Activated CD4-positive, alpha-beta T cell treated with anti-CD3 and anti-CD28 coated beads, Interleukin-2, amount 10 ng/mL, durations not matched to agents 24 days and 14 days (primary cell): Measurements from ENCODE around the gene ADGRF1. TPM values are rescaled to one million over a fixed set of nuclear protein-coding genes. Genes with fewer than 3 reads are reported as not detected.

Source experiments
- DNase-seq: peaks from one replicate; pipeline ENCODE4 v3.0.0; 2022
- H3K27ac Mint-ChIP-seq: one replicate; pipeline ENCODE4 v1.8.0; 2022; ENCODE audit warnings: mild to moderate bottlenecking, mixed read lengths
- H3K27me3 Mint-ChIP-seq: one replicate; pipeline ENCODE4 v1.8.0; 2022; ENCODE audit warnings: mixed read lengths
- H3K36me3 Mint-ChIP-seq: one replicate; pipeline ENCODE4 v1.8.0; 2022; ENCODE audit warnings: low read depth, mild to moderate bottlenecking, mixed read lengths
- H3K4me1 Mint-ChIP-seq: one replicate; pipeline ENCODE4 v1.8.0; 2021; ENCODE audit warnings: mixed read lengths
- H3K4me3 Mint-ChIP-seq: one replicate; pipeline ENCODE4 v1.8.0; 2022; ENCODE audit warnings: mild to moderate bottlenecking, moderate library complexity, mixed read lengths
- H3K9me3 Mint-ChIP-seq: one replicate; pipeline ENCODE4 v1.8.0; 2021; ENCODE audit warnings: mixed read lengths
- intact Hi-C: fragments of 100-400 bp; cut with micrococcal nuclease; formaldehyde crosslinking; loops from one replicate; pipeline ENCODE4 v1.15.1; 2023
- total RNA-seq: library from RNA; stranded (reverse); gene quantifications from 2 replicates; pipeline ENCODE4 v1.2.3, GENCODE V29; 2022

ADGRF1 gene
- total RNA-seq, 1 donor from 2014 or later = not detected

DNA sequence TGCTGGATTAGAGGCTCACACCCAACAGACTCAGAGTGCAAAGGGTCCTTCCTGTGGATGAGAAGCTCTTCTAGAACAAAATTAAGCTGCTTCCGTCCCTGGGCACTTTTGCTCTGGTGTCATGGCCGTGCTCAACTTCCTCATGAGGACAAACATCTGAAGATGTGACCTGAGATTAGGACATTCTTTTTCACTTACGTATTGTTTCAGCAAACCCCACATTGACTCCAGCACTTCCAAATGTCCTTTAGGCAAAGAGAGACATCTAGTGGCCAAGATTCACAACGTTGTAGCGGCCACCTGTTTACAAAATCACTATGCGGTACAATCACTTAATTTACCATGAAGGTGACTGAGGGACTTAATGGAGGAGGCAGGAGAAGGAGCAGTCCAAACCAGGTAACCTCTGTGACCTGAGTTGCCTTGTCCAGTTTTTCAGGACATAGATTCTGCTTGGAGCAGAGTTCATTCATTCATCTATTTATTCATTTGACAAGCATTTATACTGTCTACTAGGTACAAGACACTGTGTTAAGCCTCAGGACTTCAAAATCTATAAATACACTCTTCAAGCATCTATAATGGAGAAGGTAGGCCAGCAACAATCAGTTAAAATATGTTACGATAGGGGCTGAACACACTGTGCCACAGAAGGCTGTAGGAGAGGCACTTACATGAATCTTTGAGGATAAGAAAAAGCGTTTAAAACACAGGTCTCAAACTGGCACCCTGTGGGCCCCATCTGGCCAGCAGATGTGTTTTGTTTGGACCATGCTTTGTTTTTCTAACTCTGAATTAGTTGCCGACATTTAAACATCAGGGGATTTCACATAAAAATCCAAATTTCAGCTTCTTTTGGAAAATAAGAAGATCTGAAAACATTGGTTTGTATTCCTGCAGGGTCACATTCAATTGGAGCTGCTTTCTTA lies 5.6 kb upstream of the ADGRF1 start:
- Mint-ChIP-seq H3K27ac (no peak overlapping the region), H3K27me3 (peaks cover 10% of the 10 kb centered on the region), H3K4me3 (no peak overlapping the region), H3K4me1 (no peaks in the 10 kb centered on the region), H3K36me3 (no peaks in the 10 kb centered on the region), H3K9me3 (no peaks in the 10 kb centered on the region)
- peak; percentile 76 for DNase-seq
- intact Hi-C loops = loop anchor here (2.0 to 5.0 kb wide), 2 partner anchors 199 to 265 kb away; no protein-coding TSS in a partner anchor

DNA sequence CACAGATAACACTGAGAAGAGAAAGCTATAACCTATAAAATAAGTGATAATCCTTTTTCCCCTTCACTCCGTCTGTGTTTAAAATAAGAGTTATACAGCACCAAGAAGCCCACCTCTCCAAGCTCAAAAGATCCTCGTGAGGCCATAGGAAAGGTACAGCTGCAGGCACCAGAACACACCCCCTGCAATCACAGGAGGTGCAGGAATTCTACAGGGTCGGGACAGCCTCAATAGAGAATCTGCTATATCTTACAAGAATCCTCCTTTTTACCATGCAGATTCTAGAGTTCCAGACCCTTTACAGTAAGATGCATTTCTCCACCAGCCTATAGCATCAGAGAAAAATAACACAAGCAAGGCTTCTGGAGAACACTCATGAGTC lies 5.0 kb upstream of the ADGRF1 start:
- Mint-ChIP-seq H3K27ac (no peak overlapping the region), H3K27me3 (peaks cover 12% of the 10 kb centered on the region), H3K4me3 (no peak overlapping the region), H3K4me1 (no peaks in the 10 kb centered on the region), H3K9me3 (no peaks in the 10 kb centered on the region), H3K36me3 (no peaks in the 10 kb centered on the region)
- DNase-seq = no peak
- intact Hi-C loops = loop anchor here (2.0 to 5.0 kb wide), 2 partner anchors 198 to 265 kb away; no protein-coding TSS in a partner anchor

DNA sequence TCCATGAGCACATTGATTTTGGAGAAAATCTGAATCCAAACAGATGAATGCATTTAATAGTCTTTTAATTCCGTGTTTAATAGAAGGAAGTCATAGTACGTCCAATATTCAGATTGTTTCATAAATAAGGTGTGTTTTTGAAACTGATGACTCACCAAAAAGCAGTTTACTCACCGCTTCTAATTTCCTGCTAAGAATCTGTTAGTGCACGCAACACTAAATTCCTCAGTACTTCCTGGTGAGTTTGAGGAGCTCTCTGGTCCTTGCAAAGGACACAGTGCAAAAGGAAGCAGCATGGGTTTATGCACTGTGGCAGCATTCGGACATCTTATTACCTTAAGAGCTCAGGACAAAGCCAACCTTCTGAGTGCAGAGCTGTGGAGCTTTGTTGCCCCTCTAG lies 2.3 kb upstream of the ADGRF1 start:
- Mint-ChIP-seq H3K27ac (no peak overlapping the region), H3K4me1 (no peaks in the 10 kb centered on the region), H3K4me3 (no peak overlapping the region), H3K27me3 (peaks cover 12% of the 10 kb centered on the region), H3K9me3 (no peaks in the 10 kb centered on the region), H3K36me3 (no peaks in the 10 kb centered on the region)
- no peak for DNase-seq
- intact Hi-C loops = no loop called here

DNA sequence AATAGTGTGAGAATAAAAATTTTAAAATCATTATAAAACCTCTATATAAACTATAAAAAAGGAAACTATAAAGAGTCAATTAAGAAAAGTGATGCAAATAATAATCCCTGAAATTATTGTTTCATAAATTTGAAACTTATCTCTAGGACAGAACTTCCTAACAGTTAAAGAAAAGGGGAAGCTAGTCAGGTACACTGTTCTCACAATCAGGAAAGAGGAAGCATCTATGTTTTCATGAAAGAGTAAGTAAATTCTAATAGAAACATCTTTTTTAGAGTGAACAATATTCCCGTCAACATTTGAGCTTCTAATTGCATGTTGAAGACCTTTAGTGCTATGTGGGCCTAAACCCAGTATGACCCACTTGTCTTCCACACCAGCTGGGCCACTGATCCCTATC lies 1.2 kb upstream of the ADGRF1 start:
- intact Hi-C loops = no loop called here
- Mint-ChIP-seq H3K27ac (no peak overlapping the region), H3K9me3 (no peaks in the 10 kb centered on the region), H3K27me3 (peaks cover 12% of the 10 kb centered on the region), H3K4me1 (no peaks in the 10 kb centered on the region), H3K36me3 (no peaks in the 10 kb centered on the region), H3K4me3 (no peak overlapping the region)
- no peak for DNase-seq

DNA sequence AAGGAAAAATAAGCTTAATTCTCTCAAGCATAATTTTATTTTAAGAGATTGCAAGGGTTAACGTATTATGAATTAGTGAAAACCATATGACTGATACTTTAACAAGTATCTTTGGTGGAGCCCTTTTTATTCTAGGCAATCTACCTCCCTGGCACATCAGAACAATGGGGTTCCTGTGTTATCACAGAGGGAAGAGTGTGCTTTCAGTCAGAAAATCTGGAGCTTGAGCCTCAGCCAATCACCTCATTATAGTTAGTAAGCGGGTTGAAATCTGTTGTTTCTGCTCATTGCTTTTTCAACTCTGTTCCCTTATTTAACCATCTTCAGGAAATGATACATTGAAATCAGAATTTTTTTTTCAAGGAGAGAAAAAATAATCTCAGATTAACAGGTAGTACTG lies 391 bp downstream of the ADGRF1 start:
- H3K9me3 Mint-ChIP-seq = no peaks in the 10 kb centered on the region
- DNase-seq = no peak
- no peaks in the 10 kb centered on the region for H3K36me3 Mint-ChIP-seq
- H3K4me1 Mint-ChIP-seq = no peaks in the 10 kb centered on the region
- H3K27ac Mint-ChIP-seq = no peak overlapping the region
- H3K27me3 Mint-ChIP-seq = peaks cover 7% of the 10 kb centered on the region
- H3K4me3 Mint-ChIP-seq = no peak overlapping the region
- intact Hi-C loops = no loop called here

DNA sequence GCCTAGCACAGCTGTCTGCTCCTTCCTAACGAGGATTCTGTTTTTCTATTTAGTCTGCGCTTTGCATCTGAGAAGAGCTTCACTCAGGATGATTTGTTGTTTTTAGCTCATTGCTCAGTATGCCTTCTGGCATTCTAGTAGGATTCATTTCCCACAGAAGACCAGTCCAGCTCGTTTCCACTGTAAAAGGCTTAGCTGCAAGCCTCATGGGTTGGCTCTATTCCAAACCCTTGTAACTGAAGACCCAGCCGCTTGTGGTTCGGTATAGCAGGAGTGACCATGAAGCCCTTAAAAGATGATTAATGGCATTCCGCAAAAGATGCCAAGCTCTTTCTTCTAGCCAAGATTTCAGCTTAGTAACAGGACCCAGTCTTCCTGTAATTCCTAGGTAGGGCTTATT lies 7.2 kb downstream of the ADGRF1 start:
- intact Hi-C loops = no loop called here
- no peak overlapping the region for H3K27ac Mint-ChIP-seq
- no peaks in the 10 kb centered on the region for H3K4me1 Mint-ChIP-seq
- no peaks in the 10 kb centered on the region for H3K9me3 Mint-ChIP-seq
- no peaks in the 10 kb centered on the region for H3K36me3 Mint-ChIP-seq
- H3K27me3 Mint-ChIP-seq = peaks cover 9% of the 10 kb centered on the region
- H3K4me3 Mint-ChIP-seq = no peak overlapping the region
- DNase-seq = no peak

DNA sequence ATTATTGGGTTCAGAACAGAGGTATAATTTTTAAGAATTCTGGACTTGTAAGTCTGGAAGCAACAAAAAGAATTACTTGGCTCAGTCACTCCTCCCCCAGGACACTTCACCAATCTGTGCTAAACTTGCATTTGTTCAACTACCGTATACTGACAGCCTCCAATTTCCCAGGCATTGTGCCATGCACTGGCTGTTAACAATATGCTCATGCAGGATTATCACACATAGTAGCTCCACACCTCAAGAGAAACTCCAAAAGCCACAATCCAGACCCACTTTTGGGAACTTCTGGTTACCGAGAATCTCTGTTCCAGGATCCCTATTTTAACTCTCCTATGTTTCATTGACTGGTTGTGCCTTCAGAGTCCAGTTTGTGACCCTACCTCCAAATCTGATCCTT lies 7.7 kb downstream of the ADGRF1 start:
- H3K9me3 Mint-ChIP-seq = no peaks in the 10 kb centered on the region
- peaks cover 9% of the 10 kb centered on the region for H3K27me3 Mint-ChIP-seq
- no peak overlapping the region for H3K27ac Mint-ChIP-seq
- no peaks in the 10 kb centered on the region for H3K36me3 Mint-ChIP-seq
- H3K4me3 Mint-ChIP-seq = no peak overlapping the region
- intact Hi-C loops = no loop called here
- DNase-seq = no peak
- H3K4me1 Mint-ChIP-seq = no peaks in the 10 kb centered on the region

DNA sequence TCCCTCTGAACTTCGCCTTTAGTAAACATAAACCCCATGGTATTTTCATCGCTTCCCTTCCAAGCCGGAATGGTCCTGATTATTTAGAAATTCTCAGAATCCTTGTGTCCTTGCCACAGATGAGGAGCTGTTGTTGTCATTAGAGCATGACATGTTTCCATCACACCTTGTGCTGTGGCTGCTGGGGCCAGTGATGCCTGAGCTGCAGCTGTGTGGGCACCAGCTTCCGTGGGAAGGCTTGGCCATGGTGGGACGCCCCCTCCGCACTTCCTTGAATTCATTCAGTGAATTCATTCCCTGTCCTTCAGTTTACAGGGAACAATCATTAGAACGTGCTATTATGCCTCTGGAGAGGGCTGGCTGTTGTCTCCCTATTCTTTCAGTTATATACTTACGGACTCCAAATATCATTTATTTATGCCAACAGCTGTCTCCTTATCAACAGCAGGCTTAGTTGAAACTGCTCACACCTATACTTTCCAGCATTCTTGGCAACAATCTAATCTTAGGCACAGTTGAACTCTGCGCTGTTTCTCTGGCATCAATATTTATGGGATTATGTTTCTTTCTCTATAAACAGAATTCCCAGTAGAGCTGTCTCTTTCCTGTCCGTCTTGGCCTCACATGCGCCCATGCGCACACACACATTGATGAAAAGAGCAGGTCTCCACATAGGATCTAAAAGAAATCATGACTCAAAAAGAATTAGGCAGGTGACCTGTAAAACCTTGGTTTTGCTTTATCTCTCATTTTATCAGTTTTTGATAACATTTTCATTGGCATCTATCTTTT lies 9.0 kb downstream of the ADGRF1 start:
- Mint-ChIP-seq H3K4me1 (no peaks in the 10 kb centered on the region), H3K36me3 (no peaks in the 10 kb centered on the region), H3K4me3 (no peak overlapping the region), H3K27ac (no peak overlapping the region), H3K9me3 (no peaks in the 10 kb centered on the region), H3K27me3 (peaks cover 9% of the 10 kb centered on the region)
- DNase-seq = no peak
- intact Hi-C loops = no loop called here

DNA sequence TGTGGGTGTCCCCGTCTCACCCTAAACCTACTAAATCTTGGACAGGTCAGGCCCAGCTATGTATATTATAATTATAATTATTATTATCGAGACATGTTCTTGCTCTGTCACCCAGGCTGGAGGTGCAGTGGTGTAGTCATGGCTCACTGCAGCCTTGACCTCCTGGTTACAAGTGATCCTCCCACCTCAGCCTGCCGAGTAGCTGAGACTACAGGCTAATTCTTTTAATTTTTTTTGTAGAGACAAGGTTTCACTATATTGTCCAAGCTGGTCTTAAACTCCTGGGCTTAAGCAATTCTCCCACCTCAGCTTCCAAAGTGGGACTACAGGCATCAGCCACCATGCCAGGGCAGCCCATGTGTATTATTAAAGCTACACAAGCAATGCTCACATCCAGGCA lies 10.5 kb downstream of the ADGRF1 start:
- Mint-ChIP-seq H3K4me1 (no peaks in the 10 kb centered on the region), H3K9me3 (no peaks in the 10 kb centered on the region), H3K27me3 (peaks cover 9% of the 10 kb centered on the region), H3K27ac (no peak overlapping the region), H3K36me3 (no peaks in the 10 kb centered on the region), H3K4me3 (no peak overlapping the region)
- no peak for DNase-seq
- intact Hi-C loops = no loop called here

DNA sequence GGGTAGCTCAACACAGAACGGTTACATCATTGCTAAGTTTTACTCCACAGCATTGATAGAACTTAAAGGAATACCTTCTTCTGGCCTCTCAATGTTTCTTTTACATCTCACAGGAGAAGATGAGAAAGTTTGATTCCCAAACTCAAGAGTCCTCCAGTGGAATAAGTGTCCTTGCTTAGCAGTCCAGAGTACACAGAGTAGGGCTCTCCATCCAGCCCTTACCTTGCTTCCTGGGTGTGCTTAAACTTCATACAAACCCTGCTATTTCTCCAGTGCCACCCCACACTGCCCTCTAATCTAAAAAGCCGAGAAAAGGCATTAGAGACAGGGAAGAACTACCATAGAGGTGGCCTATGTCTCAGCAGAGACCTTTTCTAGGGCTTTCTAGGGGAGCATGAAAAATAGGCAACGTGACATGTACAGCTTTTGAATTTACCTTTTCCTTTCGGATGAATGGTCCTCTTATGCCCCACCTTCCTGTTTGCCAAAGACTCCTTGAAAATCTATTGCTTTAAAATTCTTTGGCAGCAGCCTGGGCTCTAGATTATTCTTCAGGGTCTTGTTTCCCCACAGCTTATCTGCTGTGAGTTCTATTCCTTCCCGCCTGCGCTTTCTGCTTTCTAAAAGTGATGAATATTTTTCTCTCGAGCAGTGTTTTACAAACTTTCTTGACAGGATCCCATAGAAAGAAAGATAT lies 12.1 kb downstream of the ADGRF1 start:
- no peaks in the 10 kb centered on the region for H3K4me1 Mint-ChIP-seq
- no peaks in the 10 kb centered on the region for H3K36me3 Mint-ChIP-seq
- H3K27me3 Mint-ChIP-seq = peaks cover 7% of the 10 kb centered on the region
- no peak overlapping the region for H3K4me3 Mint-ChIP-seq
- intact Hi-C loops = no loop called here
- H3K27ac Mint-ChIP-seq = no peak overlapping the region
- no peak for DNase-seq
- H3K9me3 Mint-ChIP-seq = no peaks in the 10 kb centered on the region

DNA sequence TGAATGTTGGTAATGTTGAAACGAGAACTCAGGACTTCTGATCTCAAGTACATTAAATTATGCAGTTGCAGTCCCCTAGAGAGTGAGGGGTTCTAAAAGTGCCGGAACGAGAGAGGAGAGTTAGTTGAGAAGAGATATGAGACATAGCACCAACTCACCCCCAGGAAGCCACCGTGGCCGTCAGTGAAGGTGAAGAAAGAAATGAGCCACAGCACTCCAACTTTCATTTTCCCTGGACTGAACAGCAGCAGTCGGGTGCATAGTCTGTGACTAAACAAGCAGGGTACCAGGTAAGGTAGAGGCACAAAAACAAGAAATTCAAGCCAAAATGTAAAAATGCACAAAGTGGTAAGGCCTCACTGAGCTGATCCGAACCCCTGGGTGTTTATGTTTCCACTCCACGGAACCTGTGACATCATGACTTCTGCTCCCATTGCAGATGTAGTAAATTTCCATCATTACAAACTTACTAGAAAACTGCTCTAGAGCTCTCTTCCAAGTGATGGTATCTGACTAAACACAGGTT lies 13.2 kb downstream of the ADGRF1 start:
- Mint-ChIP-seq H3K9me3 (no peaks in the 10 kb centered on the region), H3K4me1 (no peaks in the 10 kb centered on the region), H3K4me3 (no peak overlapping the region), H3K27me3 (peaks cover 2% of the 10 kb centered on the region), H3K36me3 (no peaks in the 10 kb centered on the region), H3K27ac (no peak overlapping the region)
- intact Hi-C loops = no loop called here
- no peak for DNase-seq

DNA sequence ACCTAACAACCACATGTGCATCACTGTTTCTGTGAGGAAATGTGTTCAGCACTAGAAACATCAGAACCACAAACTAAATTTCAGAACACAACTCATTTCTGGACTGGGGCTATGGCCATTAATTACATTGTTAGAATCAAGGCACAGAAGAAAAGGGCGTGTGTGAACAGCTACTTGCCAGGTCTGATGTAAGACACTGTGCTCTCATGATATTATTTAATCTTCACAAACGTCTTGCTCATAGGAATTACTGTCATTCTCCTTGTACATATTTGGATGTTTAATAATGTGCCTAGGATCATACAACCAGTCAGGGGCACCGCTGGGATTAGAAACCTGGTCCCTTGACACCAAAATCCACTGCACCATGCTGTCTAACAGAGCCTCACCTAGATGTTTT lies 14.8 kb downstream of the ADGRF1 start:
- no peaks in the 10 kb centered on the region for H3K36me3 Mint-ChIP-seq
- H3K27ac Mint-ChIP-seq = no peak overlapping the region
- no peaks in the 10 kb centered on the region for H3K4me1 Mint-ChIP-seq
- H3K4me3 Mint-ChIP-seq = no peak overlapping the region
- H3K27me3 Mint-ChIP-seq = no peaks in the 10 kb centered on the region
- no peaks in the 10 kb centered on the region for H3K9me3 Mint-ChIP-seq
- no peak for DNase-seq
- intact Hi-C loops = no loop called here

DNA sequence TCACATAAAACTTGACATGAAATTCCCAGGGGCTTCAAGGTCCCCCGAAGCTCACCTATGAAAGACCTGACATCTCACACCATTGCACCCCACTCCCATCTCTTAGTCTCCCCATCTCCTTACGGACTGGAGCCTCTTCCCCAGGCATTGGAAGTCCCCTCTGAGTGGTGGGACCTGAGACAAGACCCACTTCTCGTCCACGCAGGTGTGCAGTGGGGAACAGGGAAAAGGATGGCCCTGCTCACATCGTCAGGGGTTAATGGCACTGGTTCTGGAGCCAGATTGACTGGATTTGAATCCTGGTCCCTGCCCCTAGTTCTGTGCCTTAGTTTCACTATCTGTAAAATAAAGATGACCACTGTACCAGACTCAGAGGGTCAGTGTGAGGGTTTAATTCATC lies 15.5 kb downstream of the ADGRF1 start:
- no peak for DNase-seq
- no peak overlapping the region for H3K4me3 Mint-ChIP-seq
- H3K9me3 Mint-ChIP-seq = no peaks in the 10 kb centered on the region
- no peaks in the 10 kb centered on the region for H3K27me3 Mint-ChIP-seq
- intact Hi-C loops = no loop called here
- H3K4me1 Mint-ChIP-seq = no peaks in the 10 kb centered on the region
- H3K36me3 Mint-ChIP-seq = no peaks in the 10 kb centered on the region
- no peak overlapping the region for H3K27ac Mint-ChIP-seq

DNA sequence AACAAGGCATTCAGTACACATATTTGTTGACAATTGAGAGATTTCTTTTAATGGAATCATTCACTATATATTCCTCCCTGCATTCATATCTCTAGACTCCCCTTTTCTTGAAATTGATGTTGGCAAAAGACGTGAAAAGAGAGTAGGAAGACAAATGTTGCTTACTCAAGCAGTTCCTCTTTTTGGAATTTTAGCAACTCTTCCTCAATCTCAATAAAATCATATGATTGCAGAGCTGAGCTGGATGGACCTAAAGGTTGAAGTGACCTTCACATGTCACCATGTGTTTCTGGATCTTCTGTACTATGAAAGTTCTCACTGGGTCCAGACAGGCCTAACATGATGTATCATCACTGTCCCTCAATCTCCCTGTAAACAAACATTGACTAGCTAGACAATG lies 18.6 kb downstream of the ADGRF1 start:
- DNase-seq = no peak
- no peak overlapping the region for H3K27ac Mint-ChIP-seq
- H3K27me3 Mint-ChIP-seq = no peaks in the 10 kb centered on the region
- H3K9me3 Mint-ChIP-seq = no peaks in the 10 kb centered on the region
- no peak overlapping the region for H3K4me3 Mint-ChIP-seq
- H3K36me3 Mint-ChIP-seq = no peaks in the 10 kb centered on the region
- H3K4me1 Mint-ChIP-seq = no peaks in the 10 kb centered on the region
- intact Hi-C loops = no loop called here
